GM21786 (cell line): ENCODE measurements around the gene HCRTR2.
"Not testable (repeated sequence)": the region's sequence is repeated elsewhere in the genome, so short reads cannot be mapped to it uniquely, and the experiment has no call there.

Experiments used
- ATAC-seq: cut with Tn5 transposase; IDR thresholded peaks from one replicate; pipeline ENCODE4 v1.9.1; 2021; ENCODE audit not compliant: unreplicated experiment

Gene HCRTR2

DNA sequence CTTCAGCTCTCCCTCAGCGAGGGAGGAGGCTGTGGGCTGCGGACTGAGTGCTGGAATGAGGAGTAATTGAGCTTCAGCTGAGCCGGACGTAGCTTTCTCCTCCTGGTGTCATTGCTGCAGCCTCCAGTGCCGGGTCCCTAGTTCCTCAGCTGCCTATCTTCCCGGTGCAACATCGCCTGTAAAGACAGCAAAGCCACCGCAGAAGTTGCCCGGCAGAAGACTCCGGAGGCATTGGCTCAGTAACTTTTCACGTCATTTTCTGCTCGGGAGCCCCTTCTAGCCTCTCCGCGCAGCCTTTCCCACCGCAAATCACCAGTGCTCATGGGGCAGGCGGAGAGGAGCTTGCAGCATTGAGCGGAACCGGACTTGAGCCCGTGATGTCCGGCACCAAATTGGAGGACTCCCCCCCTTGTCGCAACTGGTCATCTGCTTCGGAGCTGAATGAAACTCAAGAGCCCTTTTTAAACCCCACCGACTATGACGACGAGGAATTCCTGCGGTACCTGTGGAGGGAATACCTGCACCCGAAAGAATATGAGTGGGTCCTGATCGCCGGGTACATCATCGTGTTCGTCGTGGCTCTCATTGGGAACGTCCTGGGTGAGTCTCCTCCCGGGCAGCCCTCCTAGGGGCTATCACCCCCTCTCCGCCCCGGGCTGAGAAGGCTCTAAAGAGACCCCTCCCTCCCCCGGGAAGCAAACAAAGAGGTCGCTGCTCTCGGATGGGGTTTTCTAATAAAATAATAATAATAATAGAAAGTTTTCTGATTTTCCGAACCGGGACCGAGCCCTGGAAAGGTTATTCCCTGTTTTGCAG lies at the start of gene HCRTR2:
Gene HCRTR2 (plus strand): TSS at position 305 of the 816 bp plus-strand sequence. CDS start 73 bp downstream, at position 378.
- no peak for ATAC-seq

DNA sequence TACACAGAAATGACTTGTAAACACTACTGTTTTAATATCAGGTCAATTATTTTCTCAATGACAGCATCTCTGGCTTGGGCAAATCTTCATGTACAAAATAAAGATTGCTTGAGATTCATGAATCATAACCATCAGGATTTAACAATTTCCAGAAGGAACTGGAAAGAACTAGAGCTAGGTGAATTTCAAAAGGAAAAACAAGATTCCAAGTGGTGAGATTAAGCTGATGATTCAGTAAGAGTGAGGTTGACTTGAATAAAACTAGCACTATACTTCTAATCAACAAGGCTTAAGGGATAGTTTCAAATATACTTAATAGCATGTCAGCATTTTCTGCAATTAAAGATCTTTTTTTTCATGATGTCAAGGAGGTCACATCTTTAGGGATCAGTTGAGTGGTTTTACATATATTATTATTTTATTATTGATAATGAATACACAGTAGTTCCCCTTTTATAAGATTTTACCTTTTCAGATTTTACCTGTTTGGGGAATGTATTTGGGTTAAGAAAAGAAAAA lies 43.5 kb upstream of the HCRTR2 start:
- ATAC-seq, result no peak

DNA sequence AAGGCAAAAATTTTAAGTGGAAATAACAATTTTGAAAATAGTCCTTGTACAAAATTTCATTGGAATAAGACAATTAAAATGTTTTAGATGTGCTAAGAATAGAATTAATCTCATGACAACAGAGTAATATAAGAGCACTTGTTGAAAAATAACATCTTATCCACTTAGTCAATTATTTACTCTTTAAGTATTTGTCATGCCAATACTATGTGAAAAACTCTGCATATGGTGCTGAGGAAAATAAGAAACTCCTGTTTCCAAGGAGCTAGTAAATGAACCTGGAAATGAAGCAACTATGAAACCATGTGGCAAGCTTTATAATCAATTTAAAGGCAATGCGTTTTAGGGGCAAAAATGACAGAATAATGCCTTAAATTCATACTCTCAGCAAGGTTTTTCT lies 42.7 kb upstream of the HCRTR2 start:
- no peak for ATAC-seq

GRCh38 chr6:55136916-55137315 lies 37.4 kb upstream of the HCRTR2 start:
- no peak for ATAC-seq

- ATAC-seq, result no peak
Measured at GRCh38 chr6:55137929-55138693, 36.2 kb upstream of the HCRTR2 start.

- no peak for ATAC-seq
Measured at GRCh38 chr6:55141611-55142010, 32.7 kb upstream of the HCRTR2 start.

DNA sequence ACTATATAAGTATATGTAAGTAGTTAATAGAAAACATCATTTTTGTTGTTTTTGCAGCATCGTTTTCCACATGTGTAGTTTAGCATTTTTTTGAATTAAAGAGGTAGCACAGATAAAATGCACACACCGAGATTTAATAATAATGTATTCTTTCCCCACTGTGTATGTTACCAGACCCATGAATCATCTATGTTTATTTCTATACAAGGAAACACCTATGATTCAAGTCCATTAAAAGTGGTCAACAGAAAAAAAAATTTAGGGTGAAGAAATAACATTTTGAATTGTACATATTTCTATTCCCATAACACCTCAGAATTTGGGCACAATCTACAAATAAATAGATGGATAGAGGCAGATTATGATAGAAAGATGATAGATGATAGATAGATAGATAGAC lies 31.7 kb upstream of the HCRTR2 start:
- no peak for ATAC-seq

- no peak for ATAC-seq
Measured at GRCh38 chr6:55153284-55153683, 21.0 kb upstream of the HCRTR2 start.

- not testable (repeated sequence) for ATAC-seq
Measured at GRCh38 chr6:55158784-55159183, 15.5 kb upstream of the HCRTR2 start.

- ATAC-seq, result no peak
Measured at GRCh38 chr6:55167860-55168259, 6.5 kb upstream of the HCRTR2 start.

DNA sequence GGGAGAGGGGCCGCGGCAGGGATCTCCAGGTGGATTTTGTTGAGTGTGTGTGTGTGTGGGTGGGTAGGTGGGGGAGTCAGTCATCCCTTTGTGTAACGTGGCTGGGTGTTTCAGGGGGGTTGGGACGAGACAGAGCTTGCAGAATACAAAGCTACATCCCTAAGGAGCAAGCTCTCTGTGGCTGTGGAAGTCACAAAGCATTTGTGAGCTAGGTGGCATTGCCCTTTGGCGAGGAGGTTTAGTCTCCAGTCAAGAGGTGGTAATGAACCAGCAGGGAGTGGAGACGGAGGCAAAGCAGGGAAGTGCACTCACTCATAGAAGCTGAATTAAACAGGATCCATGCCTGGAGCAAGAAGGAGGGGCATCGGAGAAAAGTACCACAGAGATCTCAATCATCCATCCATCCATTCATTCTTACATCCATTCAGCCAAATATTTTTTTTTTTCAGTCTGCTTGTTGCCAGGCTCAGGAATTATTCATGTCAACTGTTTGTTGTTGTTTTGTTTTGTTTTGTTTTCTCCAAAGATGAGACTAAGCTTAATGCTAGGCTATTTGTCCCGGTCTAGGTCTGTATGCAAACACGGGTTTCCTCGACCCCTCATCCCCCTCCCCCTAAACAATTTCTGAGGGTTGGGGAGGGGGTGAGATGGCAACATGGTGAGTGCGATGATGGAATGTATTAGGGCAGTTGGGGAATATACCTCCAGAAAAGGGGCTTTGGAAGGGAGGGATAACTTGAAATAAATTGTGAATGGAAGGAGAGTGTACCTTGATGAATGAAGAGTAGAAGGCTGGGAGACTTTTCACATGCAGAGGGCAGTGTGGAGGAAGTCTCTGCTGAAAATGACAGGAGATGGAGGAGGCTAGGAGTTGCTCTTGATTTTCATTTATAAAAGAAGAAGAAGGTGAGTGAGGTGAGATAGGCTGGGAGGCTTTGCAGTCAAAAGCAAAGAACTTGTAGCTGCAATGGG lies 1.0 kb downstream of the HCRTR2 start:
- no peak for ATAC-seq

DNA sequence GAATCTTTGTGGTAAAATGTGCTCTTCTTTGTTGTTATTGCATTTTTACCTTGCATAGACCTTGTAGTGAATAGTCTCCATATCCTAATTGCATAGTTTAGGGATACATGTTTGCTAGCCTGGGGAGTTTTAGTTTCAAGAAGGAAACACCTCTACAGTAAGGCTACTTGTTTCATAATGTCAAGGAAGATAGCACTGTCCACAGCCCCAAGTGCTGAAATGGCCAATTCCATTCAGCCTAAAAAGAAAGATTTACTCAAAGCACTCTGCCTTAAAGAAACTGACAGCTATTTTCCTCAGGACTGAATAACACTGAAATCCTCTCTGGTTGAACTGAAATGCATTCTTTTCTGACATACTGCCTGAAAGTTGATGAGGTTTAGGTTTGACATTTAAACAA lies 2.6 kb downstream of the HCRTR2 start:
- ATAC-seq, result no peak

DNA sequence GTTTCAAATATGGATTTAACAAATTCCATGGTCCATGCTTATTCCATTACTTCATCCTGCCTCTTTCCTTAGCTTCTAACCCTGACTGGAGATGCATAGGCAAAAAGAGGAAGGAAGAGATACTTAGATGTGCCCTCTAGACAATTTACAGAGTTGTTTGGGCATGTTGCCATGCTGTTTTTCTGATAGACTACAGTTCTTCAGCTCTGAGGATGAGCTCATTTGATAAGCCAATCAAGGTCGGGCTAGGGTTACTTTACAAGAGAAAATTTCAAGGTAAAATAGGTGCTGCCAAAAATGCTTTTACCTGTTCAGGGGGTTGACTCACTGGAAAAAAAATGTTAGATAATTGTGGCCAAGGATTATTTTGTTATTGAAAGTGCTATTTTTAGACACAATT lies 5.9 kb downstream of the HCRTR2 start:
- ATAC-seq, result no peak

DNA sequence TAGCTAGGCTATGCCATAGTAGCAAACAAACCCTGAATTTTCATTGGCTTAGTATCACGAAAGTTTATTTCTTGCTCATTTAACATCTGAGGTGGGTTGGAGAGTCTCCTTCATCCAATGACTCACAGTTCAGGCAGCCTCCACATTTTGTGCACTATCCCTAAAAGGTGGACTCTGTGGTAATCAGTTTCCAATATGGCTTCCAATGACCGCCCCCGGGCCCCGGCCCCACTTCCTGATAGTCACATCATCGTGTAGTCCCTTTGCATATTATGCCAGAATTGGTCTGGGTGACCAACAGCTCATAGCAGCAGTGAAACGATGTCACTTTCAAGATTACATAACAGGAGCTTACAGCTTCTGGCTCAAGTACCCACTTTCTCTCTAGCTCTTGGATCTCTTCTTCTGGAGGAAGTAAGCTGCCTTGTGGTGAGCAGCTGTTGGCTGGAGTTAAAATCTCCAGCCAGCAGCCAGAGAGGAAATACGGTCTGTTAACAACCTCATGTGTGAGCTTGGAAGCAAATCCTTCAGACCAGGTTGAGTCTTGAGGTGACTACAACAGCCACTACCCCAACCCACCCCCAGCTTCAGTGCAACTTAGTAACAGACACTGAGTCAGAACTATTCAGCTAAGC lies 7.8 kb downstream of the HCRTR2 start:
- ATAC-seq, result no peak

DNA sequence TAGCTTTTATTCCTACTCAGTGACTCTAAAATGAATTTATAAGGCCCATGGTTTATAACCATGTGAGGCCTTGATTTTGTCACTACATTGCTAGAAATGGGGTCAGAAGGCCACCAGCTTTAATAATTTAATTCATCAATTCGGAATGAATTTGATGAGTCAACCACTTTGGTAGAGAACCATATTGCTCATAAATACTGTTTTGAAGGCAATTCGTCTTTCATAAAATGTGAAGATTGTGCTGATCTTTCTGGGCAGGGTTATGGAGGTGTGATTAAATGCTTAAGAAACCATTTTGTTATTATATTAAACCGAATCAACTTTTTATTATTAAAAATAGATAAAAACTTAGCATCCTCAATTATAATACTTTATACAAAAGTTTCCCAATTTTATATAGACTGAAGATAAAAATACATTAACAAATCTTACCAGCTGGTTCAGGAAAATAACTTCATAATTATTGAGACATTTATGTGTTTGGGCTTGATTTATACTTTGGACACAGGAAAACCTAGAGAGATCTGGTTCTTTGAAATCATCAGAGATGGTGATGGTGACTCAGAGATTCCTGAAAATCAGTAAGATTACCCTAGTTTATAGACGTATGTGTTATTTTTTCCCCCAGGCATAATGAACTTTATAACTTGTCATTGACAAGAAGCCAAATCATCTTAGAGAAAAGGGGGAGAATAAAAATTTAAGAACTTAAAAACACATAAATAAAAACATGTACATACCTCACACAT lies 10.6 kb downstream of the HCRTR2 start:
- ATAC-seq, result no peak

DNA sequence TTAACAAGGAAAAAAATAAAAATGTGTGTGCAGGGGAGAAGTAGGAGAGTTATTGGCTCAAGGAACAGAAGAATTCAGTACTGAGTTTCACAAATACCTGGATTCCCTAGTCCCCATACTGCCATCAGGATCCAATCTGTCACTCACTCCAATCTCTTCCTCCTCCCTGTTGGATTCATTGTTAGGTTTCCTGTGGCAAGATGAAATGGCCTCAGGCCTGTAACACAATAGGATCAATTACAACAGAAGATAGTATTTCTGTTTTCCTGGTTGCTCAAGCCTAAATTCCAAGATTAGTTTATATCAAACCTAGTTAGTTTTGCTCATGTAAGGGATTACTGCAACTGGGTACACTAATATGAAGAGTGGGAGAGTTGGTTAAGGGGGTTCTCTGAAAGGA lies 24.4 kb downstream of the HCRTR2 start:
- ATAC-seq, result no peak

- ATAC-seq, result no peak
Measured at GRCh38 chr6:55199239-55199638, 24.9 kb downstream of the HCRTR2 start.

GRCh38 chr6:55208478-55209458 lies 34.5 kb downstream of the HCRTR2 start:
- no peak for ATAC-seq

DNA sequence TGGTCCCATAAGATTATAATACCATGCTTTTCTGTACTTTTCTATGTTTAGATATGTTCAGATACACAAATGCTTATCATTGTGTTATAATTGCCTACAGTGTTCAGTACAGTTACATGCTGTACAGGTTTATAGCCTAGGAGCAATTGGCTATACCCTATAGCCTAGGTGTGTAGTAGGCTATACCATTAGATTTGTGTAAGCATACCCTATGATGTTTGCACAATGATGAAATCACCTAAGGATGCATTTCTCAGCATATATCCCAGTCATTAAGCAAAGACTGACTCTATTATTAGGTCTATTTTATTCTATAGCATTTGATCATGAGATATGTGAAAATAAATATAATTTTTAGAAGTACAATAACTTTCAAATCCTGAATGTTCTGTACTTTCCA lies 36.6 kb downstream of the HCRTR2 start:
- no peak for ATAC-seq
